Endothelial cell of umbilical vein (primary cell): Measurements from ENCODE around the gene MALT1. TPM values are rescaled to one million over a fixed set of nuclear protein-coding genes. Genes with fewer than 3 reads are reported as not detected.

ENCODE experiments used
- BruUV-seq: library from RNA; stranded (reverse); fragments of 400-500 nt; replicated peaks from 2 replicates; lab custom pipeline; 2021; lab: Mats Ljungman, UMichigan
- CTCF ChIA-PET: fragments of 300-600, 350-600 bp; sonication (Branson Sonifier 250); formaldehyde crosslinking; loops from one replicate; lab custom pipeline; 2021; ENCODE audit warnings: antibody characterized with exemption, inconsistent platforms; lab: Charles Lee
- POLR2A ChIA-PET: fragments of 300-600, 350-600 bp; sonication (Branson Sonifier 250); formaldehyde crosslinking; loops from one replicate; lab custom pipeline; 2021; ENCODE audit warnings: antibody characterized with exemption, inconsistent platforms; lab: Charles Lee
- DNase-seq: peaks from one replicate; pipeline ENCODE4 v3.0.0-alpha.2; 2011; ENCODE audit warnings: low read depth, low spot score
- FAIRE-seq: peaks from 2 replicates; lab custom pipeline; 2011; peaks lifted over from hg19 to GRCh38; lab: Jason Lieb, UNC
- H2AFZ ChIP-seq: 2 replicates; pipeline ENCODE4 v1.6.0; 2012; ENCODE audit warnings: low read depth, low read length, control low read depth, inconsistent platforms
- H3K27ac ChIP-seq: 2 replicates; pipeline ENCODE4 v1.5.1; 2011; ENCODE audit warnings: low read depth, mild to moderate bottlenecking, control low read depth, low read length, moderate library complexity; ENCODE audit not compliant: insufficient read depth
- H3K27me3 ChIP-seq, 2 experiments: 2 replicates each; pipeline versions ENCODE4 v1.6.0 to v1.6.1; 2011; ENCODE audit warnings: low read length in 2 of 2, mixed read lengths in 1 of 2; ENCODE audit not compliant: control insufficient read depth in 2 of 2, insufficient read depth in 2 of 2
- H3K36me3 ChIP-seq, 2 experiments: 2 replicates in 1 of 2; 3 replicates in 1 of 2; pipeline ENCODE4 v1.5.1; 2011; ENCODE audit warnings: low read length in 2 of 2, mild to moderate bottlenecking in 1 of 2, moderate library complexity in 1 of 2; ENCODE audit not compliant: control insufficient read depth in 2 of 2, insufficient read depth in 2 of 2; ENCODE audit errors: extremely low read depth in 1 of 2
- H3K4me1 ChIP-seq: 3 replicates; pipeline ENCODE4 v1.5.1; 2011; ENCODE audit warnings: mild to moderate bottlenecking, low read length; ENCODE audit not compliant: control insufficient read depth, insufficient read depth; ENCODE audit errors: extremely low read depth
- H3K4me2 ChIP-seq: 2 replicates; pipeline ENCODE4 v1.6.1; 2011; ENCODE audit warnings: low read length, control low read depth, mixed read lengths; ENCODE audit not compliant: insufficient read depth
- H3K4me3 ChIP-seq, 3 experiments: fragments of 200-600 bp in 1 of 3; sonication (generic), shearing (Covaris generic) in 1 of 3; replicated peaks in 1 of 3; 2 replicates each; pipeline ENCODE4 v1.5.1; 2011 to 2016; ENCODE audit warnings: control low read depth in 3 of 3, low read length in 3 of 3, mild to moderate bottlenecking in 2 of 3, inconsistent platforms in 1 of 3, low read depth in 1 of 3, moderate library complexity in 1 of 3; ENCODE audit not compliant: insufficient read depth in 1 of 3
- H3K79me2 ChIP-seq: 2 replicates; pipeline ENCODE4 v1.6.0; 2012; ENCODE audit warnings: low read length, inconsistent platforms; ENCODE audit not compliant: control insufficient read depth, insufficient read depth
- H3K9ac ChIP-seq: replicated peaks from 2 replicates; pipeline ENCODE3; 2011; ENCODE audit warnings: low read length, control low read depth; ENCODE audit not compliant: insufficient read depth; ENCODE audit errors: extremely low read depth
- H3K9me1 ChIP-seq: replicated peaks from 3 replicates; pipeline ENCODE4 v1.6.0; 2011; ENCODE audit warnings: mild to moderate bottlenecking, low read length; ENCODE audit not compliant: control insufficient read depth, insufficient read depth; ENCODE audit errors: extremely low read depth
- H3K9me3 ChIP-seq: replicated peaks from 2 replicates; pipeline ENCODE4 v1.5.1; 2012; ENCODE audit warnings: low read length, inconsistent platforms; ENCODE audit not compliant: control insufficient read depth, insufficient read depth
- H4K20me1 ChIP-seq: replicated peaks from 2 replicates; pipeline ENCODE3; 2011; ENCODE audit warnings: mild to moderate bottlenecking, low read length; ENCODE audit not compliant: control insufficient read depth, insufficient read depth; ENCODE audit errors: extremely low read depth
- CTCF ChIP-seq, 2 donors: IDR thresholded peaks; 1 replicate in 1 of 2; 2 replicates in 1 of 2; pipeline ENCODE4 v1.5.1; 2011; ENCODE audit warnings: low read length in 2 of 2, mild to moderate bottlenecking in 2 of 2, moderate library complexity in 2 of 2, control low read depth in 1 of 2, inconsistent platforms in 1 of 2, low read depth in 1 of 2; ENCODE audit not compliant: insufficient read depth in 1 of 2; ENCODE audit errors: extremely low read depth in 1 of 2
- EZH2 ChIP-seq: IDR thresholded peaks from 2 replicates; pipeline ENCODE4 v1.6.1; 2012; ENCODE audit warnings: borderline replicate concordance, low read depth, mild to moderate bottlenecking, moderate library complexity, low read length, inconsistent platforms; ENCODE audit not compliant: severe bottlenecking
- FOS ChIP-seq: IDR thresholded peaks from 2 replicates; pipeline ENCODE4 v1.6.1; 2011; ENCODE audit warnings: mild to moderate bottlenecking, low read length, moderate library complexity, borderline replicate concordance; ENCODE audit not compliant: insufficient read depth
- GATA2 ChIP-seq: IDR thresholded peaks from 2 replicates; pipeline ENCODE4 v1.7.0; 2011; ENCODE audit warnings: low read depth, mild to moderate bottlenecking, moderate library complexity, mixed read lengths, low read length; ENCODE audit not compliant: insufficient read length, insufficient read depth
- JUN ChIP-seq: IDR thresholded peaks from 2 replicates; pipeline ENCODE4 v1.6.1; 2011; ENCODE audit warnings: borderline replicate concordance, low read depth; ENCODE audit not compliant: insufficient read length, insufficient read depth
- MAX ChIP-seq: IDR thresholded peaks from 2 replicates; pipeline ENCODE4 v1.6.1; 2011; ENCODE audit not compliant: insufficient read depth, insufficient read length
- MYC ChIP-seq: IDR thresholded peaks from one replicate; pipeline ENCODE4 v1.6.1; 2011; ENCODE audit warnings: mild to moderate bottlenecking, low read depth, low read length
- POLR2A ChIP-seq: IDR thresholded peaks from 2 replicates; pipeline ENCODE4 v1.6.1; 2012; ENCODE audit warnings: low read depth, mild to moderate bottlenecking, control low read depth, low read length
- POLR2AphosphoS5 ChIP-seq: IDR thresholded peaks from 2 replicates; pipeline ENCODE4 v1.6.1; 2012; ENCODE audit warnings: low read depth, mild to moderate bottlenecking, control low read depth, low read length, moderate library complexity; ENCODE audit not compliant: insufficient read depth
- dilution Hi-C: fragments of 300-500 bp; cut with MboI; formaldehyde crosslinking; loops from one replicate; pipeline ENCODE4 v1.15.0; 2019; ENCODE audit warnings: low sequenced_read_pairs; ENCODE audit not compliant: extremely low pct_ligation_motif_present
- intact Hi-C: fragments of 100-400 bp; cut with micrococcal nuclease; formaldehyde crosslinking; loops from one replicate; pipeline ENCODE4 v1.10.0; 2022
- polyA plus RNA-seq, 4 experiments: library from polyadenylated mRNA; depleted of rRNA in 3 of 4; stranded (reverse) in 3 of 4; unstranded in 1 of 4; fragments of >200 nt; gene quantifications; 2 replicates each; pipeline versions ENCODE4 v1.2.1 to v1.2.3, GENCODE V29; 2011 to 2012; ENCODE audit warnings: missing spikeins in 1 of 4
- total RNA-seq: library from RNA; stranded (reverse); gene quantifications from 2 replicates; pipeline ENCODE4 v1.2.3, GENCODE V29; 2021

The MALT1 gene
- total and polyA plus RNA-seq, 2 donors (not counting 3 experiments of a cell fraction or from before 2014, with no cell fraction given), result 2.8 to 5.1 TPM

GRCh38 chr18:58659691-58660090 is 11.6 kb upstream of the MALT1 start:
- no peaks in the 10 kb centered on the region for H3K9me3 ChIP-seq
- TF ChIP-seq CTCF (IDR thresholded peaks at IDR 0.05; ENCODE audit: extremely low read depth in 1 of 2, insufficient read depth in 1 of 2, low read depth in 1 of 2, low read length in 2 of 2), result no peak
- TF ChIP-seq POLR2AphosphoS5, result no peak
- no peak for TF ChIP-seq GATA2
- TF ChIP-seq POLR2A, result no peak
- TF ChIP-seq FOS, result no peak
- no peak for TF ChIP-seq MAX
- TF ChIP-seq JUN, result no peak
- TF ChIP-seq MYC, result no peak
- TF ChIP-seq EZH2, result no peak
- POLR2A ChIA-PET, result no interaction called here
- no peaks in the 10 kb centered on the region for H3K79me2 ChIP-seq
- H3K27me3 ChIP-seq, result peaks cover 5 to 6% of the 10 kb centered on the region in 2 experiments
- no peak overlapping the region for H2AFZ ChIP-seq
- H3K9ac ChIP-seq, result no peak overlapping the region
- H4K20me1 ChIP-seq, result no peaks in the 10 kb centered on the region
- FAIRE-seq, result no peak
- no peak for DNase-seq
- dilution Hi-C loops, result no loop called here
- CTCF ChIA-PET, result interaction anchor here (0.9 to 2.7 kb wide), 2 partner anchors 104 to 130 kb away, joined by 3 to 15 read pairs; no protein-coding TSS in a partner anchor
- H3K4me2 ChIP-seq, result no peak overlapping the region
- no peaks in the 10 kb centered on the region for H3K9me1 ChIP-seq
- H3K27ac ChIP-seq, result no peak overlapping the region
- H3K4me1 ChIP-seq, result no peaks in the 10 kb centered on the region
- no TSS peak for BruUV-seq
- intact Hi-C loops, result no loop called here
- no peak overlapping the region for H3K4me3 ChIP-seq
- no peaks in the 10 kb centered on the region for H3K36me3 ChIP-seq
